HepG2 (cell line): ENCODE measurements around the gene CCDC117. TPM values are rescaled to one million over a fixed set of nuclear protein-coding genes. Genes with fewer than 3 reads are reported as not detected.

Experiments used
- CBX2 ChIP-seq, 2 experiments: fragments of 200-600 bp in 1 of 2; sonication (generic); formaldehyde crosslinking in 1 of 2; IDR thresholded peaks; 2 replicates each; pipeline versions ENCODE4 v1.7.0 to v1.8.1; 2018 to 2022; ENCODE audit warnings: low read depth in 2 of 2, low read length in 1 of 2, mild to moderate bottlenecking in 1 of 2, missing genetic modification reagents in 1 of 2
- CSRNP1 ChIP-seq: sonication (generic); formaldehyde crosslinking; IDR thresholded peaks from 2 replicates; pipeline ENCODE4 v1.8.1; 2023; ENCODE audit warnings: mild to moderate bottlenecking, missing genetic modification reagents
- HNRNPUL1 ChIP-seq: fragments of 200-400 bp; formaldehyde crosslinking; IDR thresholded peaks from 2 replicates; pipeline ENCODE4 v1.6.1; 2017; ENCODE audit warnings: low read depth, mild to moderate bottlenecking, low read length, moderate library complexity
- KDM1A ChIP-seq: IDR thresholded peaks from 2 replicates; pipeline ENCODE4 v1.6.1; 2016; ENCODE audit warnings: missing compliant biosample characterization
- KDM2A ChIP-seq: sonication (generic); formaldehyde crosslinking; IDR thresholded peaks from 2 replicates; pipeline ENCODE4 v1.4.0; 2020; ENCODE audit warnings: low read depth, missing genetic modification reagents, borderline replicate concordance
- KDM3A ChIP-seq: IDR thresholded peaks from 2 replicates; pipeline ENCODE4 v1.6.1; 2018; ENCODE audit warnings: low read depth, missing compliant biosample characterization
- KLF9 ChIP-seq: IDR thresholded peaks from 2 replicates; pipeline ENCODE4 v1.6.1; 2016; ENCODE audit warnings: low read depth
- MIER3 ChIP-seq: IDR thresholded peaks from 2 replicates; pipeline ENCODE4 v1.6.1; 2016; ENCODE audit warnings: missing compliant biosample characterization, borderline replicate concordance
- NFAT5 ChIP-seq: sonication (generic); formaldehyde crosslinking; IDR thresholded peaks from 2 replicates; pipeline ENCODE4 v1.4.0; 2020; ENCODE audit warnings: missing genetic modification reagents
- SOX13 ChIP-seq, 3 experiments: fragments of 450-650 bp in 1 of 3; sonication (generic) in 1 of 3; formaldehyde crosslinking in 1 of 3; IDR thresholded peaks in 2 of 3; conservative IDR thresholded peaks in 1 of 3; 2 replicates each; pipeline versions ENCODE4 v1.5.0 to v1.6.1; 2016 to 2020; ENCODE audit warnings: antibody characterized with exemption in 1 of 3, mild to moderate bottlenecking in 1 of 3, missing compliant biosample characterization in 1 of 3, missing genetic modification reagents in 1 of 3, moderate library complexity in 1 of 3
- TCF7 ChIP-seq: sonication (generic); IDR thresholded peaks from 2 replicates; pipeline ENCODE4 v1.6.1; 2016; ENCODE audit warnings: antibody characterized with exemption, low read depth
- TERF1 ChIP-seq: sonication (generic); formaldehyde crosslinking; IDR thresholded peaks from 2 replicates; pipeline ENCODE4 v1.8.0; 2022; ENCODE audit warnings: mild to moderate bottlenecking, missing genetic modification reagents, moderate library complexity
- TGIF2 ChIP-seq: IDR thresholded peaks from 2 replicates; pipeline ENCODE4 v1.6.1; 2016; ENCODE audit warnings: control low read depth, missing compliant biosample characterization
- THAP7 ChIP-seq: sonication (generic); formaldehyde crosslinking; IDR thresholded peaks from 2 replicates; pipeline ENCODE4 v1.8.1; 2023; ENCODE audit warnings: mild to moderate bottlenecking, missing genetic modification reagents
- TRAFD1 ChIP-seq: sonication (generic); formaldehyde crosslinking; IDR thresholded peaks from 2 replicates; pipeline ENCODE4 v1.5.1; 2020; ENCODE audit warnings: missing genetic modification reagents, mild to moderate bottlenecking, borderline replicate concordance
- ZNF382 ChIP-seq: sonication (generic); formaldehyde crosslinking; IDR thresholded peaks from 2 replicates; pipeline ENCODE4 v1.5.0; 2020; ENCODE audit warnings: missing genetic modification reagents, mild to moderate bottlenecking, borderline replicate concordance
- polyA plus RNA-seq, 8 experiments: library from polyadenylated mRNA; depleted of rRNA in 3 of 8; stranded (reverse) in 7 of 8; unstranded in 1 of 8; fragments of >200 nt; fragmentation: Illumina TruSeq in 4 of 8; extraction: Trizol in 4 of 8; gene quantifications; 2 replicates each; pipeline versions ENCODE4 v1.2.1 to v1.2.3, GENCODE V29; 2011 to 2016; ENCODE audit warnings: low read depth in 4 of 8, missing spikeins in 1 of 8, mixed read lengths in 1 of 8; ENCODE audit not compliant: insufficient read depth in 1 of 8
- total RNA-seq, 5 experiments: library from RNA; depleted of rRNA; stranded (reverse); fragments of >200 nt; fragmentation: Illumina TruSeq; extraction: Trizol; gene quantifications; 2 replicates each; pipeline ENCODE4 v1.2.3, GENCODE V29; 2016; ENCODE audit warnings: low read depth in 1 of 5

Gene CCDC117
- total and polyA plus RNA-seq, 2 of the 13 experiments (the other 11 are each of a cell fraction or from before 2014, with no cell fraction given), result 12.6 to 34.2 TPM

GRCh38 chr22:28819253-28820096 lies 47.0 kb downstream of the CCDC117 start (continued):
- TF ChIP-seq NFAT5 (CRISPR knock-in tag) (0 out of 2 replicates have a peak, but pooled peaks have one; percentile 42), KDM2A (CRISPR knock-in tag) (no peak), KDM3A (CRISPR knock-in tag) (no peak), TCF7 (peak; percentile 58), SOX13 (IDR thresholded peaks at IDR 0.05) (peak; percentile 43; the same call in 1 of the 2 replicates), SOX13 (CRISPR knock-in tag; conservative IDR thresholded peaks at IDR 0.05 in 1 of 2, IDR thresholded peaks at IDR 0.05 in 1 of 2) (peak in 1 of 2 experiments; percentile 91; a peak in 2 of 4 replicates), KDM1A (CRISPR knock-in tag) (peak; percentile 69; the same call in 1 of the 2 replicates), TERF1 (CRISPR knock-in tag) (no peak), CBX2 (IDR thresholded peaks at IDR 0.05; ENCODE audit: low read depth, low read length) (no peak), CBX2 (CRISPR knock-in tag; IDR thresholded peaks at IDR 0.05; ENCODE audit: low read depth) (no peak), HNRNPUL1 (no peak), KLF9 (CRISPR knock-in tag) (no peak), TRAFD1 (CRISPR knock-in tag) (no peak), THAP7 (CRISPR knock-in tag) (no peak), ZNF382 (CRISPR knock-in tag) (no peak), MIER3 (CRISPR knock-in tag) (peak; percentile 48), TGIF2 (CRISPR knock-in tag) (no peak), CSRNP1 (CRISPR knock-in tag) (no peak)
